DMS114 treated with DMSO at 0.1 percent for 48 hours (cell line): ENCODE measurements around the gene MACROD2.
"Not testable (repeated sequence)": the region's sequence is repeated elsewhere in the genome, so short reads cannot be mapped to it uniquely, and the experiment has no call there.

ENCODE experiments used
- DNase-seq: peaks from one replicate; lab custom pipeline; 2025; ENCODE audit not compliant: unreplicated experiment; lab: John Stamatoyannopoulos, UW

Gene MACROD2

GRCh38 chr20:14178952-14179351, 183.6 kb downstream of the MACROD2 start:
- DNase-seq = no peak

GRCh38 chr20:14189794-14190402, 194.6 kb downstream of the MACROD2 start:
- peak; percentile 7 for DNase-seq

GRCh38 chr20:14191559-14191958, 196.2 kb downstream of the MACROD2 start:
- no peak for DNase-seq

- DNase-seq = no peak
Observed at GRCh38 chr20:14193443-14193842, 198.1 kb downstream of the MACROD2 start.

- DNase-seq = no peak
Observed at GRCh38 chr20:14193885-14194284, 198.6 kb downstream of the MACROD2 start.

GRCh38 chr20:14197097-14197496, 201.8 kb downstream of the MACROD2 start:
- DNase-seq = no peak

GRCh38 chr20:14198416-14198815, 203.1 kb downstream of the MACROD2 start:
- DNase-seq = no peak

GRCh38 chr20:14199111-14199510, 203.8 kb downstream of the MACROD2 start:
- DNase-seq = no peak

GRCh38 chr20:14203657-14204056, 208.3 kb downstream of the MACROD2 start:
- DNase-seq = no peak

- no peak for DNase-seq
Observed at GRCh38 chr20:14207591-14207990, 212.3 kb downstream of the MACROD2 start.

- DNase-seq = no peak
Observed at GRCh38 chr20:14208956-14209355, 213.6 kb downstream of the MACROD2 start.

GRCh38 chr20:14210146-14210545, 214.8 kb downstream of the MACROD2 start:
- DNase-seq = no peak

GRCh38 chr20:14214046-14214445, 218.7 kb downstream of the MACROD2 start:
- no peak for DNase-seq

- DNase-seq = not testable (repeated sequence)
Observed at GRCh38 chr20:14215880-14216279, 220.6 kb downstream of the MACROD2 start.

- DNase-seq = no peak
Observed at GRCh38 chr20:14219801-14220461, 224.6 kb downstream of the MACROD2 start.

GRCh38 chr20:14220986-14221385, 225.7 kb downstream of the MACROD2 start:
- DNase-seq = no peak

- no peak for DNase-seq
Observed at GRCh38 chr20:14223806-14224205, 228.5 kb downstream of the MACROD2 start.

- DNase-seq = not testable (repeated sequence)
Observed at GRCh38 chr20:14226051-14227049, 231.0 kb downstream of the MACROD2 start.

GRCh38 chr20:14232650-14233049, 237.3 kb downstream of the MACROD2 start:
- no peak for DNase-seq

GRCh38 chr20:14234666-14235295, 239.5 kb downstream of the MACROD2 start:
- no peak for DNase-seq

GRCh38 chr20:14235355-14235754, 240.0 kb downstream of the MACROD2 start:
- no peak for DNase-seq
